Thoracic aorta (tissue), 2 donors: Measurements from ENCODE around the gene GFRA1. TPM values are rescaled to one million over a fixed set of nuclear protein-coding genes. Genes with fewer than 3 reads are reported as not detected.

Experiments
- ATAC-seq: fragments of 150-250 bp; one replicate; pipeline ENCODE4 v1.8.0; 2017; ENCODE audit warnings: low read depth; ENCODE audit not compliant: insufficient number of reproducible peaks, low FRiP score
- DNase-seq: peaks from one replicate; pipeline ENCODE4 v3.0.0-alpha.2; 2020; ENCODE audit warnings: low spot score
- H3K27ac ChIP-seq, 2 donors: fragments of 200-600 bp; sonication (generic); 1 replicate in 1 of 2; 2 replicates in 1 of 2; pipeline ENCODE4 v1.5.1; 2016; ENCODE audit warnings: mild to moderate bottlenecking in 2 of 2, moderate library complexity in 2 of 2
- H3K27me3 ChIP-seq: fragments of 200-600 bp; sonication (generic); replicated peaks from 2 replicates; pipeline ENCODE4 v1.6.0; 2016; ENCODE audit warnings: mild to moderate bottlenecking; ENCODE audit not compliant: insufficient read depth
- H3K36me3 ChIP-seq: fragments of 200-600 bp; sonication (generic); one replicate; pipeline ENCODE4 v1.5.1; 2016
- H3K4me1 ChIP-seq, 2 donors: fragments of 200-600 bp; sonication (generic); 1 replicate in 1 of 2; 2 replicates in 1 of 2; pipeline versions ENCODE4 v1.5.1 to v1.6.0; 2016; ENCODE audit warnings: low read depth in 2 of 2, mild to moderate bottlenecking in 1 of 2; ENCODE audit not compliant: control insufficient read depth in 1 of 2
- H3K4me3 ChIP-seq: fragments of 200-600 bp; sonication (generic); 2 replicates; pipeline ENCODE4 v1.5.1; 2016; ENCODE audit warnings: mild to moderate bottlenecking
- H3K9me3 ChIP-seq: fragments of 200-600 bp; sonication (generic); 2 replicates; pipeline ENCODE4 v1.5.1; 2016
- CTCF ChIP-seq: fragments of 200-600 bp; sonication (generic); IDR thresholded peaks from one replicate; pipeline ENCODE4 v1.5.1; 2019; ENCODE audit warnings: antibody characterized with exemption
- total RNA-seq, 2 donors: library from RNA; depleted of rRNA; stranded (reverse); fragments of >200 nt; gene quantifications; one replicate each; pipeline versions ENCODE4 v1.1.0 to v1.2.3, GENCODE V29; 2016

Gene GFRA1
- total RNA-seq, 2 donors from 2014 or later, result 5.8 to 9.3 TPM

GRCh38 chr10:116270771-116271592 lies 2.0 kb downstream of the GFRA1 start:
- no peak for TF ChIP-seq CTCF
- H3K9me3 ChIP-seq, result no peaks in the 10 kb centered on the region
- ATAC-seq (no peak), DNase-seq (no peak)
- H3K36me3 ChIP-seq, result no peaks in the 10 kb centered on the region
- peak overlapping the region; percentile 77 for H3K4me3 ChIP-seq
- H3K27ac ChIP-seq, result no peak overlapping the region
- peaks cover 0 to 14% of the 10 kb centered on the region in 2 donors for H3K4me1 ChIP-seq
- no peaks in the 10 kb centered on the region for H3K27me3 ChIP-seq

- Histone ChIP-seq H3K27ac (no peak overlapping the region), H3K4me1 (peaks cover 0 to 14% of the 10 kb centered on the region in 2 donors), H3K36me3 (no peaks in the 10 kb centered on the region), H3K27me3 (no peaks in the 10 kb centered on the region), H3K9me3 (no peaks in the 10 kb centered on the region), H3K4me3 (no peak overlapping the region)
- no peak for TF ChIP-seq CTCF
- ATAC-seq (no peak), DNase-seq (no peak)
These were observed 2.8 kb downstream of the GFRA1 start for GRCh38 chr10:116270126-116270770.

GRCh38 chr10:116269619-116270018 lies 3.4 kb downstream of the GFRA1 start:
- TF ChIP-seq CTCF, result no peak
- Histone ChIP-seq H3K9me3 (no peaks in the 10 kb centered on the region), H3K27ac (no peak overlapping the region), H3K27me3 (no peaks in the 10 kb centered on the region), H3K4me1 (peaks cover 0 to 12% of the 10 kb centered on the region in 2 donors), H3K4me3 (no peak overlapping the region), H3K36me3 (no peaks in the 10 kb centered on the region)
- DNase-seq (no peak), ATAC-seq (no peak)

- DNase-seq (no peak), ATAC-seq (no peak)
- no peak overlapping the region for H3K4me3 ChIP-seq
- no peaks in the 10 kb centered on the region for H3K36me3 ChIP-seq
- H3K4me1 ChIP-seq, result peaks cover 0 to 6% of the 10 kb centered on the region in 2 donors
- TF ChIP-seq CTCF, result no peak
- H3K9me3 ChIP-seq, result no peaks in the 10 kb centered on the region
- H3K27me3 ChIP-seq, result no peaks in the 10 kb centered on the region
- H3K27ac ChIP-seq, result no peak overlapping the region
These were observed 4.0 kb downstream of the GFRA1 start for GRCh38 chr10:116268976-116269375.

- ATAC-seq (no peak), DNase-seq (no peak)
- Histone ChIP-seq H3K27me3 (no peaks in the 10 kb centered on the region), H3K9me3 (no peaks in the 10 kb centered on the region), H3K36me3 (no peaks in the 10 kb centered on the region), H3K4me3 (no peak overlapping the region), H3K27ac (no peak overlapping the region), H3K4me1 (no peaks in the 10 kb centered on the region)
- no peak for TF ChIP-seq CTCF
These were observed 7.3 kb downstream of the GFRA1 start for GRCh38 chr10:116265686-116266085.
